K562 (cell line): ENCODE measurements around the gene MYH3. TPM values are rescaled to one million over a fixed set of nuclear protein-coding genes. Genes with fewer than 3 reads are reported as not detected.

Source experiments
- ATAC-seq: fragments of 200-7000 bp; cut with Tn5 transposase; 3 replicates; pipeline ENCODE4 v1.9.1; 2020; ENCODE audit warnings: moderate library complexity
- BruUV-seq: library from RNA; stranded (reverse); fragments of 400-500 nt; replicated peaks from 2 replicates; lab custom pipeline; 2021; lab: Mats Ljungman, UMichigan
- CTCF ChIA-PET: fragments of 300-600 bp; formaldehyde crosslinking; extraction: SDS; loops from one replicate; lab custom pipeline; 2021; ENCODE audit warnings: low intra/inter-chr PET ratio; lab: Yijun Ruan, JAX
- POLR2A ChIA-PET: fragments of 300-600, 350-650 bp; sonication (Branson Sonifier 250); formaldehyde crosslinking; extraction: SDS; loops from one replicate; lab custom pipeline; 2021; ENCODE audit warnings: antibody characterized with exemption, inconsistent platforms; lab: Yijun Ruan, JAX
- DNase-seq, 4 experiments: peaks; one replicate each; pipeline versions ENCODE4 v3.0.0 to v3.0.0-alpha.2; 2011 to 2018; ENCODE audit warnings: low spot score in 3 of 4, mixed read lengths in 3 of 4; ENCODE audit errors: extremely low read depth in 1 of 4
- FAIRE-seq: peaks from 2 replicates; lab custom pipeline; 2011; peaks lifted over from hg19 to GRCh38; lab: Jason Lieb, UNC
- H2AFZ ChIP-seq: 2 replicates; pipeline ENCODE4 v1.6.0; 2011; ENCODE audit warnings: low read depth, low read length, control low read depth, inconsistent platforms
- H3K27ac ChIP-seq: fragments of 200-600 bp; 3 replicates; pipeline ENCODE4 v1.8.0; 2011; ENCODE audit warnings: low read depth, mild to moderate bottlenecking, control low read depth, inconsistent platforms, low read length, moderate library complexity, mixed read lengths; ENCODE audit errors: extremely low read depth
- H3K27me3 ChIP-seq, 2 experiments: fragments of 300-600 bp in 1 of 2; 2 replicates in 1 of 2; 3 replicates in 1 of 2; pipeline versions ENCODE4 v1.6.0 to v1.8.0; 2011; ENCODE audit warnings: inconsistent platforms in 2 of 2, low read length in 2 of 2, mild to moderate bottlenecking in 1 of 2, mixed read lengths in 1 of 2, moderate library complexity in 1 of 2; ENCODE audit not compliant: control insufficient read depth in 2 of 2, insufficient read depth in 2 of 2
- H3K36me3 ChIP-seq: fragments of 300-600 bp; 3 replicates; pipeline ENCODE4 v1.8.0; 2011; ENCODE audit warnings: mild to moderate bottlenecking, low read length, inconsistent platforms; ENCODE audit not compliant: control insufficient read depth, insufficient read depth
- H3K4me1 ChIP-seq, 2 experiments: fragments of 200-600 bp in 1 of 2; replicated peaks in 1 of 2; 2 replicates in 1 of 2; 3 replicates in 1 of 2; pipeline versions ENCODE4 v1.5.1 to v1.8.0; 2011; ENCODE audit warnings: inconsistent platforms in 2 of 2, low read length in 2 of 2, mild to moderate bottlenecking in 1 of 2, mixed read lengths in 1 of 2, moderate library complexity in 1 of 2; ENCODE audit not compliant: control insufficient read depth in 2 of 2, insufficient read depth in 2 of 2
- H3K4me2 ChIP-seq: 2 replicates; pipeline ENCODE4 v1.6.1; 2011; ENCODE audit warnings: low read length, control low read depth, inconsistent platforms, mixed read lengths; ENCODE audit not compliant: insufficient read depth
- H3K4me3 ChIP-seq: fragments of 200-600 bp; sonication (generic), shearing (Covaris generic); 2 replicates; pipeline ENCODE4 v1.5.1; 2016; ENCODE audit warnings: control low read depth, inconsistent platforms
- H3K79me2 ChIP-seq: fragments of 200-600 bp; 3 replicates; pipeline ENCODE4 v1.8.0; 2011; ENCODE audit warnings: low read length, inconsistent platforms; ENCODE audit not compliant: control insufficient read depth, insufficient read depth
- H3K9ac ChIP-seq, 2 experiments: 2 replicates each; pipeline versions ENCODE4 v1.6.0 to v1.6.1; 2011; ENCODE audit warnings: low read depth in 2 of 2, low read length in 2 of 2, control low read depth in 1 of 2, inconsistent platforms in 1 of 2, mild to moderate bottlenecking in 1 of 2, mixed read lengths in 1 of 2; ENCODE audit not compliant: insufficient read depth in 1 of 2
- H3K9me1 ChIP-seq: one replicate; pipeline ENCODE4 v1.6.0; 2011; ENCODE audit warnings: inconsistent platforms, mild to moderate bottlenecking, low read length, moderate library complexity; ENCODE audit not compliant: control insufficient read depth, insufficient read depth
- H3K9me3 ChIP-seq: replicated peaks from 2 replicates; pipeline ENCODE4 v1.5.1; 2011; ENCODE audit warnings: low read depth, low read length, inconsistent platforms; ENCODE audit not compliant: control insufficient read depth, insufficient read depth
- H4K20me1 ChIP-seq: replicated peaks from 2 replicates; pipeline ENCODE4 v1.6.1; 2011; ENCODE audit warnings: low read length, inconsistent platforms, mixed read lengths; ENCODE audit not compliant: control insufficient read depth, insufficient read depth
- ARID3A ChIP-seq: IDR thresholded peaks from 2 replicates; pipeline ENCODE4 v1.6.1; 2012; ENCODE audit warnings: low read depth, low read length, improper control_type of control experiment, borderline replicate concordance
- BHLHE40 ChIP-seq: IDR thresholded peaks from 2 replicates; pipeline ENCODE4 v1.6.1; 2011; ENCODE audit warnings: low read length, improper control_type of control experiment
- CHD4 ChIP-seq: fragments of 200-600 bp; sonication (generic); IDR thresholded peaks from 3 replicates; pipeline ENCODE4 v1.6.1; 2012; ENCODE audit warnings: low read depth, mild to moderate bottlenecking, mixed read lengths, low read length, inconsistent platforms; ENCODE audit not compliant: insufficient read depth, insufficient replicate concordance, poor library complexity, severe bottlenecking
- DNMT1 ChIP-seq: fragments of 450-650 bp; IDR thresholded peaks from 2 replicates; pipeline ENCODE4 v1.6.1; 2016; ENCODE audit warnings: antibody characterized with exemption, mild to moderate bottlenecking
- NCOA2 ChIP-seq, 2 experiments: fragments of 450-650 bp; IDR thresholded peaks; 2 replicates each; pipeline ENCODE4 v1.6.1; 2018; ENCODE audit warnings: mild to moderate bottlenecking in 2 of 2, moderate library complexity in 1 of 2; ENCODE audit not compliant: partially characterized antibody in 2 of 2
- PHF21A ChIP-seq: fragments of 450-650 bp; IDR thresholded peaks from 2 replicates; pipeline ENCODE4 v1.6.1; 2017; ENCODE audit warnings: low read depth, borderline replicate concordance
- RCOR1 ChIP-seq, 2 experiments: IDR thresholded peaks; 2 replicates each; pipeline ENCODE4 v1.6.1; 2012; ENCODE audit warnings: low read depth in 2 of 2, low read length in 2 of 2, borderline replicate concordance in 1 of 2, improper control_type of control experiment in 1 of 2
- TBP ChIP-seq: optimal IDR thresholded peaks from 2 replicates; pipeline ENCODE3; 2011; ENCODE audit warnings: low read depth, low read length, improper control_type of control experiment
- TEAD2 ChIP-seq: fragments of 450-650 bp; IDR thresholded peaks from 2 replicates; pipeline ENCODE4 v1.6.1; 2016; ENCODE audit warnings: missing genetic modification characterization, control low read depth, missing compliant biosample characterization
- ZNF311 ChIP-seq: fragments of 250-450 bp; sonication (Bioruptor Pico); IDR thresholded peaks from 2 replicates; pipeline ENCODE4 v1.4.0; 2020; ENCODE audit warnings: mild to moderate bottlenecking, moderate library complexity
- ZNF436 ChIP-seq: fragments of 250-450, 450-650 bp; sonication (Bioruptor Pico); formaldehyde crosslinking; IDR thresholded peaks from 2 replicates; pipeline ENCODE4 v1.7.0; 2020; ENCODE audit warnings: mild to moderate bottlenecking
- WGBS: fragments of 100-300 bp; shearing (Covaris generic); methylation state at CpG from one replicate; pipeline ENCODE4 v1.1.6; 2016; ENCODE audit warnings: low coverage, mixed read lengths; ENCODE audit not compliant: insufficient coverage; ENCODE audit errors: missing lambda C conversion rate; 5-methylcytosine and 5-hydroxymethylcytosine counted together
- in situ Hi-C: fragments of 300-500 bp; cut with MboI; formaldehyde crosslinking; loops from 4 replicates; pipeline ENCODE4 v1.15.0; 2018; ENCODE audit warnings: inconsistent platforms, mixed read lengths
- intact Hi-C: fragments of 100-400 bp; cut with micrococcal nuclease; formaldehyde crosslinking; loops from 2 replicates; pipeline ENCODE4 v1.14.2; 2022
- polyA plus RNA-seq, 8 experiments: library from polyadenylated mRNA; depleted of rRNA in 4 of 8; stranded (reverse) in 5 of 8; unstranded in 3 of 8; fragments of >200 nt; fragmentation: Nextera tagmentation in 2 of 8; fragmentation: Illumina TruSeq in 1 of 8; extraction: Ambion mirVana in 2 of 8; extraction: Trizol in 1 of 8; gene quantifications; 2 replicates each; pipeline versions ENCODE4 v1.2.1 to v1.2.3, GENCODE V29; 2011 to 2014; ENCODE audit warnings: inconsistent platforms in 1 of 8, missing spikeins in 1 of 8
- total RNA-seq, 7 experiments: library from RNA; depleted of rRNA in 6 of 7; stranded (reverse); fragments of >200 nt in 6 of 7; fragmentation: Illumina TruSeq in 2 of 7; extraction: Trizol in 2 of 7; gene quantifications; 2 replicates each; pipeline versions ENCODE4 v1.2.1 to v1.2.3, GENCODE V29; 2011 to 2021; ENCODE audit warnings: low replicate concordance in 1 of 7

Gene MYH3
- total and polyA plus RNA-seq, 9 of the 15 experiments (the other 6 are each of a cell fraction or from before 2014, with no cell fraction given), result 0.24 to 0.75 (median 0.40) TPM; not detected in 1

DNA sequence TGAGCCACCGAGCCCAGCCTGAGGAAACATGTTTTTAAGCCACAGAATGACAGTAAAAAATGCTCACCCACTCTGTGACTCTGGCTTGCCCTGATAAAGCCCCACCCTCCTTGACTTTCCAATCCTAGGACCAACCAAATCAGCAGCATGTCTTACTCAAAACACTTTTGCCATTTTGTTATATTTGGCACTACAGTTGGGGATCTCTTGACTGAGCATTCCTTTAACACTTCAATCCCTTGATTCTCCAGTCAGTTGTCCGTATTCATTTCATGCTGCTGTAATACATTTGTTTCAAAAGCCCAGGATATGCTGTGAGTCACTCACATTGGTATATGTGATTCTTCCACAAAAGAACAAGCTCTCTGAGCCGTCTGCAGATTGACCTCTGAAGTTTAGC, 8.2 kb downstream of the MYH3 start:
- intact Hi-C loops, result no loop called here
- H3K4me1 ChIP-seq, result no peaks in the 10 kb centered on the region
- no TSS peak for BruUV-seq

DNA sequence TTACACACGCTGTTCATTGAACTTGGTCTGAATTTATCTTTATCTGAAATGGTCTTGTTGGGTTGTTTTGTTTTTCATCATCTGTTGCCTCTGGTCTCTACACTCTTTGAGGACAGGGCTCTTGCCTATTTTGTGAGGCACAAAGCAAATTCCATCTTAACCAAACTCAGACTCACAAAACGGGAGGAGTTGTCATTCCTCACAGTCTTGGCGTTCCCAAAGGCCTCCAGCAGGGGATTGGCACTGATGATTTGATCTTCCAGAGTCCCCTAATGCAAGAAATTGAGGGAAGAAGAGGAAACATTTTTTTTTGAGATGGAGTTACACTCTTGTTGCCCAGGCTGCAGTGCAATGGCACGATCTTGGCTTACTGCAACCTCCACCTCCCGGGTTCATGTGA, 8.7 kb downstream of the MYH3 start:
- no peaks in the 10 kb centered on the region for H3K4me1 ChIP-seq
- no peak for TF ChIP-seq ZNF311 (CRISPR knock-in tag)
- TF ChIP-seq PHF21A, result no peak
- TF ChIP-seq ARID3A, result no peak
- no peak for TF ChIP-seq CHD4
- TF ChIP-seq ZNF436 (CRISPR knock-in tag), result no peak
- no peak for TF ChIP-seq BHLHE40
- no peak for TF ChIP-seq NCOA2 (IDR thresholded peaks at IDR 0.05; ENCODE audit: partially characterized antibody in 2 of 2)
- TF ChIP-seq DNMT1, result no peak
- TF ChIP-seq TEAD2 (tag), result no peak
- no peaks in the 10 kb centered on the region for H4K20me1 ChIP-seq
- no peak for FAIRE-seq
- ChIA-PET POLR2A (no interaction called here), CTCF (no interaction called here)
- in situ Hi-C loops (loop anchor here (10.0 kb wide), 1 partner anchor 196 kb away; no protein-coding TSS in a partner anchor), intact Hi-C loops (no loop called here)
- no peak overlapping the region for H2AFZ ChIP-seq
- peaks cover 0 to 5% of the 10 kb centered on the region in 2 experiments; a peak in 2 of 5 replicates for H3K27me3 ChIP-seq
- no peaks in the 10 kb centered on the region for H3K36me3 ChIP-seq
- no peaks in the 10 kb centered on the region for H3K79me2 ChIP-seq
- WGBS, result 10% methylated on average over 4 of the region's 5 CpGs
- no peak overlapping the region for H3K4me3 ChIP-seq
- no peak overlapping the region for H3K27ac ChIP-seq
- no peak for ATAC-seq
- H3K9me1 ChIP-seq, result no peaks in the 10 kb centered on the region
- BruUV-seq, result no TSS peak
- H3K4me2 ChIP-seq, result no peak overlapping the region
- H3K9me3 ChIP-seq, result no peaks in the 10 kb centered on the region
- no peak overlapping the region for H3K9ac ChIP-seq
- DNase-seq, result no peak

More for the DNA sequence above, 8.2 kb downstream of the MYH3 start:
- Histone ChIP-seq H3K4me3 (no peak overlapping the region), H3K4me2 (no peak overlapping the region), H3K9ac (no peak overlapping the region), H3K36me3 (no peaks in the 10 kb centered on the region), H3K27ac (no peak overlapping the region), H3K9me3 (no peaks in the 10 kb centered on the region), H3K9me1 (no peaks in the 10 kb centered on the region), H3K27me3 (peaks cover 0 to 8% of the 10 kb centered on the region in 2 experiments; a peak in 3 of 5 replicates), H3K79me2 (no peaks in the 10 kb centered on the region), H2AFZ (no peak overlapping the region), H4K20me1 (no peaks in the 10 kb centered on the region)
- FAIRE-seq (no peak), ATAC-seq (no peak; the same call in 2 of the 3 replicates), DNase-seq (peak in 1 of 4 experiments; percentile 13)
- in situ Hi-C loops, result loop anchor here (10.0 kb wide), 1 partner anchor 196 kb away; no protein-coding TSS in a partner anchor
- TF ChIP-seq RCOR1 (IDR thresholded peaks at IDR 0.05; ENCODE audit: borderline replicate concordance in 1 of 2, low read depth in 2 of 2, low read length in 2 of 2), result no peak
- peak; percentile 42 for TF ChIP-seq TBP
- 14% methylated on average over 3 of the region's 3 CpGs for WGBS
- ChIA-PET CTCF (no interaction called here), POLR2A (interaction anchor here (0.7 kb wide), 1 partner anchor 27 kb away, joined by 3 read pairs; no protein-coding TSS in a partner anchor)
